Measurements from ENCODE around the gene RAPGEF1. TPM values are rescaled to one million over a fixed set of nuclear protein-coding genes. Genes with fewer than 3 reads are reported as not detected.

RAPGEF1 gene
- total and polyA plus RNA-seq, 2 of the 13 experiments (the other 11 are each of a cell fraction or from before 2014, with no cell fraction given): 21.2 to 38.9 TPM

DNA sequence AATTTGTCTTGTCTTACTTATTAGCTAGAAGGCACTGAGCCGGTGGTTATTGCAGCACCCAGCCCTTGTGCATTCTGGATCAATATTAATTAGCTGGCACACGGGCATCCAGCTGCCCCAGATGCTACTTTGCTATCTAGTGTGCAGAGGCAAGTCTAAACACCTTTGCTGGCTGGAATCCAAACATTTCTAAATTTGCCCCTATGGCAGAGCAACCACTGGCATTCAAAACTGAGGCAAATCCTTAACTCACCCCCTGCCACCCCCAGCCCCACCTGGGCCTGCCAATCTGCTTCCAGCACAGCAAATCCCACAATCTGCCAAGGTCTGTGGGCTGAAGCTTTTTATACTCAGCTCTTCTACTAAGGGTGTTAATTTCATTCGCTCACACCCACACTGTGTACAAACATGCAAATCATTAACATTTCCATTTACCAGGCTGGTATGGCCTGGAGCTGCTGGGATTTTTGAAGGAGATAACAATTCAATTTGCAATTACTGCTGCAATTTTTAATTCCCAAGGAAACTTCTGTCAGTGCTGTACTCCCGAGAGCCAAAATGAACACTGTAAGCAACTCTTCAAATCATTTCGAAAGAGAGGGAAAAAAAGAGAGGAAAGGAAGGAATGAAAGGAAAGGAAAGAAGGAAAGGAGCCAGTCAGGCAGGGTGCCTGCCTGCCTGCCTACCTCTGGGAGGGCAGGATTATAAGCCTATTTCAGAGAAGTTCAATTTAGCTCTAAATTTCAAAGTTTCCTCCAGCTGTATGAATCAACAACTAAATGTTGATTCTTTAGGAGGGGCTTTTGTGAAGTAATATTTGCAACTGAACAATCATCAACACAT, 35.5 kb downstream of the RAPGEF1 start:
- CTCF ChIA-PET (ENCODE audit: low intra/inter-chr PET ratio, low total read pairs): interaction anchor here (2.5 kb wide), 1 partner anchor 36 kb away, joined by 10 read pairs; the partner anchor contains the start of gene RAPGEF1
- peaks cover 50% of the 10 kb centered on the region for H3K79me2 ChIP-seq (ENCODE audit: insufficient read depth, low read length)
- POLR2A ChIA-PET: no interaction called here
- no peak overlapping the region for H2AFZ ChIP-seq (ENCODE audit: low read length)
- H3K9me3 ChIP-seq (ENCODE audit: low read length): no peaks in the 10 kb centered on the region
- no peak for TF ChIP-seq TMF1 (CRISPR knock-in tag; IDR thresholded peaks at IDR 0.05; ENCODE audit: low read depth)
- TF ChIP-seq ZNF75D (CRISPR knock-in tag; IDR thresholded peaks at IDR 0.05; ENCODE audit: borderline replicate concordance): no peak
- 0 out of 2 replicates have a peak, but pooled peaks have one; percentile 10 for TF ChIP-seq ATF1 (CRISPR knock-in tag; IDR thresholded peaks at IDR 0.05)
- peaks cover 59% of the 10 kb centered on the region for H3K4me1 ChIP-seq (ENCODE audit: insufficient read depth, low read length)
- FAIRE-seq: no peak
- no peaks in the 10 kb centered on the region for H3K27me3 ChIP-seq (ENCODE audit: control insufficient read depth in 1 of 2, insufficient read depth in 2 of 2, low read length in 2 of 2)
- H4K20me1 ChIP-seq (ENCODE audit: insufficient read depth, low read length): no peaks in the 10 kb centered on the region; the same call in 1 of the 2 replicates
- H3K36me3 ChIP-seq (replicated peaks in 1 of 2; ENCODE audit: control insufficient read depth in 1 of 2, insufficient read depth in 2 of 2, low read length in 2 of 2): no peaks in the 10 kb centered on the region
- H3K4me2 ChIP-seq (ENCODE audit: low read depth, low read length): no peak overlapping the region
- no TSS peak for BruUV-seq (replicated peaks)
- peak overlapping the region; percentile 79 for H3K27ac ChIP-seq (ENCODE audit: extremely low read length, insufficient read depth, low read length)
- no peak overlapping the region for H3K9ac ChIP-seq (ENCODE audit: insufficient read depth, low read depth, low read length)
- H3K4me3 ChIP-seq (replicated peaks in 1 of 3; ENCODE audit: insufficient read depth in 1 of 3, low read depth in 2 of 3, low read length in 3 of 3): no peak overlapping the region
- no peak for ATAC-seq
- in situ Hi-C loops (cut with HindIII; ENCODE audit: extremely low pct_ligation_motif_present, low pct_unique_long_range_greater_than_20kb): no loop called here
- DNase-seq (ENCODE audit: low spot score): no peak
- intact Hi-C loops (cut with micrococcal nuclease; ENCODE audit: unreplicated experiment): loop anchor here (2.0 kb wide), 1 partner anchor 30 kb away; no protein-coding TSS in a partner anchor
- WGBS (ENCODE audit: low lambda C conversion rate): 72% methylated on average over 5 of the region's 5 CpGs

DNA sequence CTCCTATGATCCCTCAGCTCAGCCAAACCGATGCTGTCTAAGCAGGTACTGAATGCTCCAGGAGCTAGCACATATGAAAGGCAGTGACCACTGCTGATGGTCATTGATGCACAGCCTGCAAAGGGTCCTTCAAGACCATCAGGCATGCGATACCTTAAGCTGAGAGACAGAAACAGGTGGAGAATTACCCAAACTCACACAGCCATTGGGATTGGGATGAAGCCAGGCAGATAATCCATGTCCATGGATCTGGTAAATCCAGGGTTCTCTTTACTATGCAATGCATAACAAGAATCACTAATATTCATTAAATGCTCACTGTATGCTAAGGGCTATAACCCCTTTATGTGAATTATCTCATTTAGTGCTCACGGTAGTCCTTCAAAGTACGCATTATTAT, 36.2 kb downstream of the RAPGEF1 start:
- CTCF ChIA-PET (ENCODE audit: low intra/inter-chr PET ratio, low total read pairs): no interaction called here
- no peak for FAIRE-seq
- no peak for DNase-seq (ENCODE audit: low spot score)
- no peak overlapping the region for H3K4me3 ChIP-seq (replicated peaks in 1 of 3; ENCODE audit: insufficient read depth in 1 of 3, low read depth in 2 of 3, low read length in 3 of 3)
- H3K27ac ChIP-seq (ENCODE audit: extremely low read length, insufficient read depth, low read length): no peak overlapping the region
- intact Hi-C loops (cut with micrococcal nuclease; ENCODE audit: unreplicated experiment): loop anchor here (2.0 kb wide), 1 partner anchor 31 kb away; no protein-coding TSS in a partner anchor
- H3K4me2 ChIP-seq (ENCODE audit: low read depth, low read length): no peak overlapping the region
- H3K4me1 ChIP-seq (ENCODE audit: insufficient read depth, low read length): peaks cover 59% of the 10 kb centered on the region
- H3K9ac ChIP-seq (ENCODE audit: insufficient read depth, low read depth, low read length): no peak overlapping the region
- no peaks in the 10 kb centered on the region for H3K36me3 ChIP-seq (replicated peaks in 1 of 2; ENCODE audit: control insufficient read depth in 1 of 2, insufficient read depth in 2 of 2, low read length in 2 of 2)
- no TSS peak for BruUV-seq (replicated peaks)
- peaks cover 2% of the 10 kb centered on the region for H4K20me1 ChIP-seq (ENCODE audit: insufficient read depth, low read length)
- no peaks in the 10 kb centered on the region for H3K27me3 ChIP-seq (ENCODE audit: control insufficient read depth in 1 of 2, insufficient read depth in 2 of 2, low read length in 2 of 2)
- POLR2A ChIA-PET: no interaction called here
- no peak for ATAC-seq
- H3K79me2 ChIP-seq (ENCODE audit: insufficient read depth, low read length): peaks cover 53% of the 10 kb centered on the region
- H2AFZ ChIP-seq (ENCODE audit: low read length): no peak overlapping the region
- in situ Hi-C loops (cut with HindIII; ENCODE audit: extremely low pct_ligation_motif_present, low pct_unique_long_range_greater_than_20kb): no loop called here
- WGBS (ENCODE audit: low lambda C conversion rate): 98% methylated on average over 4 of the region's 4 CpGs
- H3K9me3 ChIP-seq (ENCODE audit: low read length): no peaks in the 10 kb centered on the region
- TF ChIP-seq HMG20B (CRISPR knock-in tag; conservative IDR thresholded peaks at IDR 0.05) (no peak), GLI4 (CRISPR knock-in tag; IDR thresholded peaks at IDR 0.05; ENCODE audit: borderline replicate concordance) (no peak), ZSCAN22 (CRISPR knock-in tag; IDR thresholded peaks at IDR 0.05) (no peak), RORA (CRISPR knock-in tag; IDR thresholded peaks at IDR 0.05) (no peak), NFRKB (IDR thresholded peaks at IDR 0.05) (no peak)
- TF ChIP-seq, protein P1, sequence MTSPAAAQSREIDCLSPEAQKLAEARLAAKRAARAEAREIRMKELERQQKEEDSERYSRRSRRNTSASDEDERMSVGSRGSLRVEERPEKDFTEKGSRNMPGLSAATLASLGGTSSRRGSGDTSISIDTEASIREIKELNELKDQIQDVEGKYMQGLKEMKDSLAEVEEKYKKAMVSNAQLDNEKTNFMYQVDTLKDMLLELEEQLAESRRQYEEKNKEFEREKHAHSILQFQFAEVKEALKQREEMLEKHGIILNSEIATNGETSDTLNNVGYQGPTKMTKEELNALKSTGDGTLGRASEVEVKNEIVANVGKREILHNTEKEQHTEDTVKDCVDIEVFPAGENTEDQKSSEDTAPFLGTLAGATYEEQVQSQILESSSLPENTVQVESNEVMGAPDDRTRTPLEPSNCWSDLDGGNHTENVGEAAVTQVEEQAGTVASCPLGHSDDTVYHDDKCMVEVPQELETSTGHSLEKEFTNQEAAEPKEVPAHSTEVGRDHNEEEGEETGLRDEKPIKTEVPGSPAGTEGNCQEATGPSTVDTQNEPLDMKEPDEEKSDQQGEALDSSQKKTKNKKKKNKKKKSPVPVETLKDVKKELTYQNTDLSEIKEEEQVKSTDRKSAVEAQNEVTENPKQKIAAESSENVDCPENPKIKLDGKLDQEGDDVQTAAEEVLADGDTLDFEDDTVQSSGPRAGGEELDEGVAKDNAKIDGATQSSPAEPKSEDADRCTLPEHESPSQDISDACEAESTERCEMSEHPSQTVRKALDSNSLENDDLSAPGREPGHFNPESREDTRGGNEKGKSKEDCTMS (CRISPR knock-in tag; conservative IDR thresholded peaks at IDR 0.05): no peak
- TF ChIP-seq, protein P2, sequence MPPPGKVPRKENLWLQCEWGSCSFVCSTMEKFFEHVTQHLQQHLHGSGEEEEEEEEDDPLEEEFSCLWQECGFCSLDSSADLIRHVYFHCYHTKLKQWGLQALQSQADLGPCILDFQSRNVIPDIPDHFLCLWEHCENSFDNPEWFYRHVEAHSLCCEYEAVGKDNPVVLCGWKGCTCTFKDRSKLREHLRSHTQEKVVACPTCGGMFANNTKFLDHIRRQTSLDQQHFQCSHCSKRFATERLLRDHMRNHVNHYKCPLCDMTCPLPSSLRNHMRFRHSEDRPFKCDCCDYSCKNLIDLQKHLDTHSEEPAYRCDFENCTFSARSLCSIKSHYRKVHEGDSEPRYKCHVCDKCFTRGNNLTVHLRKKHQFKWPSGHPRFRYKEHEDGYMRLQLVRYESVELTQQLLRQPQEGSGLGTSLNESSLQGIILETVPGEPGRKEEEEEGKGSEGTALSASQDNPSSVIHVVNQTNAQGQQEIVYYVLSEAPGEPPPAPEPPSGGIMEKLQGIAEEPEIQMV (CRISPR knock-in tag; IDR thresholded peaks at IDR 0.05; ENCODE audit: low read depth): no peak
- TF ChIP-seq, protein P3, sequence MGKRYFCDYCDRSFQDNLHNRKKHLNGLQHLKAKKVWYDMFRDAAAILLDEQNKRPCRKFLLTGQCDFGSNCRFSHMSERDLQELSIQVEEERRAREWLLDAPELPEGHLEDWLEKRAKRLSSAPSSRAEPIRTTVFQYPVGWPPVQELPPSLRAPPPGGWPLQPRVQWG (CRISPR knock-in tag; IDR thresholded peaks at IDR 0.05; ENCODE audit: borderline replicate concordance, low read depth): no peak
